Natural killer cell (primary cell): ENCODE results near the gene PCSK5. TPM values are rescaled to one million over a fixed set of nuclear protein-coding genes. Genes with fewer than 3 reads are reported as not detected.

Experiments
- ATAC-seq, 3 donors: fragments of 150-1000 bp in 2 of 3; fragments of 200-7000 bp in 1 of 3; cut with Tn5 transposase; 1 replicate in 1 of 3; 2 replicates in 2 of 3; pipeline ENCODE4 v1.10.0; 2021; ENCODE audit warnings: mild to moderate bottlenecking in 2 of 3, moderate library complexity in 2 of 3
- DNase-seq, 2 donors: peaks; one replicate each; pipeline versions ENCODE4 v3.0.0 to v3.0.0-alpha.2; 2013 to 2021; ENCODE audit warnings: mixed read lengths in 1 of 2
- H3K27ac ChIP-seq: one replicate; pipeline ENCODE4 v1.5.1; 2013; ENCODE audit warnings: mild to moderate bottlenecking, low read length
- H3K27me3 ChIP-seq: one replicate; pipeline ENCODE4 v1.6.1; 2013; ENCODE audit warnings: low read length; ENCODE audit not compliant: control insufficient read depth, insufficient read depth
- H3K36me3 ChIP-seq: one replicate; pipeline ENCODE4 v1.6.1; 2013; ENCODE audit warnings: low read length; ENCODE audit not compliant: control insufficient read depth, insufficient read depth
- H3K4me1 ChIP-seq: one replicate; pipeline ENCODE4 v1.6.1; 2013; ENCODE audit warnings: low read length; ENCODE audit not compliant: control insufficient read depth, insufficient read depth
- H3K4me3 ChIP-seq: one replicate; pipeline ENCODE4 v1.5.1; 2013; ENCODE audit warnings: low read length
- H3K9me3 ChIP-seq: one replicate; pipeline ENCODE4 v1.6.1; 2013; ENCODE audit warnings: low read length; ENCODE audit not compliant: control insufficient read depth, insufficient read depth
- H3K27ac Mint-ChIP-seq, 2 donors: one replicate each; pipeline ENCODE4 v1.8.0; 2022; ENCODE audit warnings: mild to moderate bottlenecking in 2 of 2, mixed read lengths in 2 of 2, moderate library complexity in 1 of 2
- H3K27me3 Mint-ChIP-seq, 2 donors: one replicate each; pipeline ENCODE4 v1.8.0; 2022; ENCODE audit warnings: low read depth in 2 of 2, mixed read lengths in 2 of 2
- H3K36me3 Mint-ChIP-seq: one replicate; pipeline ENCODE4 v1.8.0; 2022; ENCODE audit warnings: mixed read lengths
- H3K4me1 Mint-ChIP-seq, 2 donors: one replicate each; pipeline ENCODE4 v1.8.0; 2022; ENCODE audit warnings: mixed read lengths in 2 of 2
- H3K4me3 Mint-ChIP-seq: one replicate; pipeline ENCODE4 v1.8.0; 2022; ENCODE audit warnings: mild to moderate bottlenecking, moderate library complexity, mixed read lengths
- H3K9me3 Mint-ChIP-seq, 2 donors: one replicate each; pipeline ENCODE4 v1.8.0; 2022; ENCODE audit warnings: mixed read lengths in 2 of 2
- WGBS: methylation state at CpG from one replicate; pipeline ENCODE4 v1.1.7; 2013; ENCODE audit warnings: missing lambda C conversion rate; ENCODE audit not compliant: insufficient coverage; 5-methylcytosine and 5-hydroxymethylcytosine counted together
- intact Hi-C: fragments of 100-400 bp; cut with micrococcal nuclease; formaldehyde crosslinking; loops from one replicate; pipeline ENCODE4 v1.14.2; 2022
- total RNA-seq, 4 donors: library from RNA; stranded (reverse); fragments of 120-200 nt in 1 of 4; gene quantifications; one replicate each; pipeline versions ENCODE4 v1.2.3 to v1.2.4, GENCODE V29; 2013 to 2022
- TF ChIP-seq, protein P1 (sequence below): fragments of 200-600 bp; IDR thresholded peaks from one replicate; pipeline ENCODE4 v1.8.0; 2022; ENCODE audit warnings: antibody characterized with exemption

The PCSK5 gene
- total RNA-seq, 3 donors from 2014 or later (not counting 1 experiment from before 2014, with no cell fraction given): 2.4 to 13.2 (median 5.7) TPM

DNA sequence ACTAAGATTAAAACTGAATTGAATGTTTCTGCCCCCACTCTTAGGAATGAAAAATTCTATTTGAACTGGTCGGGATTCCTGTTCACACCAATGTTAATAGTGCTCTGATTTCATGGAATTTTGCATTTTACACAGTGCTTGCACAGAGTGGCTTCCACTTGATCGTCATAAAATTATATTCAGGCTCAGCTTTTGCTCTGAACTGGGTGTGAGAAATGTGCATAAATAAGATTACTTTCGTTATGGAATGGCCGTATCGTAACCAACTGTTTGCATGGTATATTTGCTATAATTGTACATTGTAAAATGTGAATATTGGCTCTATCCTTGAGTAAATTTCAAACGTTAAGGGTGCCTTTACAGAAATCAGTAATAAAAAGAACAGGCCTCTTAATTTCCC lies 262.9 kb downstream of the PCSK5 start:
- 89% methylated on average over 6 of the region's 6 CpGs for WGBS
- no peaks in the 10 kb centered on the region for H3K27me3 ChIP-seq
- TF ChIP-seq, protein P1, sequence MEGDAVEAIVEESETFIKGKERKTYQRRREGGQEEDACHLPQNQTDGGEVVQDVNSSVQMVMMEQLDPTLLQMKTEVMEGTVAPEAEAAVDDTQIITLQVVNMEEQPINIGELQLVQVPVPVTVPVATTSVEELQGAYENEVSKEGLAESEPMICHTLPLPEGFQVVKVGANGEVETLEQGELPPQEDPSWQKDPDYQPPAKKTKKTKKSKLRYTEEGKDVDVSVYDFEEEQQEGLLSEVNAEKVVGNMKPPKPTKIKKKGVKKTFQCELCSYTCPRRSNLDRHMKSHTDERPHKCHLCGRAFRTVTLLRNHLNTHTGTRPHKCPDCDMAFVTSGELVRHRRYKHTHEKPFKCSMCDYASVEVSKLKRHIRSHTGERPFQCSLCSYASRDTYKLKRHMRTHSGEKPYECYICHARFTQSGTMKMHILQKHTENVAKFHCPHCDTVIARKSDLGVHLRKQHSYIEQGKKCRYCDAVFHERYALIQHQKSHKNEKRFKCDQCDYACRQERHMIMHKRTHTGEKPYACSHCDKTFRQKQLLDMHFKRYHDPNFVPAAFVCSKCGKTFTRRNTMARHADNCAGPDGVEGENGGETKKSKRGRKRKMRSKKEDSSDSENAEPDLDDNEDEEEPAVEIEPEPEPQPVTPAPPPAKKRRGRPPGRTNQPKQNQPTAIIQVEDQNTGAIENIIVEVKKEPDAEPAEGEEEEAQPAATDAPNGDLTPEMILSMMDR: no peak
- no peaks in the 10 kb centered on the region for H3K4me1 ChIP-seq
- Mint-ChIP-seq H3K9me3 (no peaks in the 10 kb centered on the region), H3K27ac (no peak overlapping the region), H3K36me3 (no peaks in the 10 kb centered on the region), H3K4me3 (no peak overlapping the region), H3K27me3 (peaks cover 0 to 6% of the 10 kb centered on the region in 2 donors), H3K4me1 (no peaks in the 10 kb centered on the region)
- H3K9me3 ChIP-seq: no peaks in the 10 kb centered on the region
- no peaks in the 10 kb centered on the region for H3K36me3 ChIP-seq
- no peak overlapping the region for H3K27ac ChIP-seq
- ATAC-seq (no peak), DNase-seq (no peak)
- no peak overlapping the region for H3K4me3 ChIP-seq
- intact Hi-C loops: no loop called here

DNA sequence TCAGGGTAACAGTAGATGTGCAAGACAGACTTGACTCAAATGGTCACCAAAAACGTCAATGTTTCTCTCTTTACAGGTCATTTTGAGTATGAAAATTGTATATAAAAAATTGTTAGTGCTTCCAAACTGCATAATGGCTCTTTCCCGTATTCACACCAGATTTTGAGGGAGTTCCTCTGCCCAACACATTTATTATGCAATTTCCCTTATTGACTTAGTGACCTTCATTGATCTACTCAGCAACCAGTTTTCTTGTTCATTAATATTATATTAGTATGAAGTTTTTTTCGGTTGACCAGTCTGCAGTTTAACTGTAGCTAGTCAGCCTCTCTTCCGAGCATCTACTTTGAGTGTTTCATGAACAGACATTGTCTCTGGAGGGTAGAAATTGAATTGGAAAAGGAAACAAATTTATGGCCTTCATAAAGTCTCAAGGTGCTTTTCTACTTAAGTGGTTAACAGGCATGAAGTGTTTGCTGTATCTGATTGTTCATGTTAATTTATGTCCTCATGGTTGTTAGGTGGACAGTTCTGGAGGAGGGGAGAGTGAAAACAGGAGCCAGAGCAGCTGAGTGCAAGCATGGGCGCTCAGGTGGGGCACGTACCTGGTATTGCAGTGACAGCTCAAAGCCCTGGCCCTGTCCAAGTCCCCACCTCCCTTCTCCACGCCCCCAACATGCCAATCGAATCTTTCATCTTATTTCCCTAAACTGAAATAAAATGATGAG lies 263.6 kb downstream of the PCSK5 start:
- Mint-ChIP-seq H3K4me3 (no peak overlapping the region), H3K4me1 (no peaks in the 10 kb centered on the region), H3K9me3 (no peaks in the 10 kb centered on the region), H3K27ac (no peak overlapping the region), H3K27me3 (peaks cover 0 to 2% of the 10 kb centered on the region in 2 donors), H3K36me3 (no peaks in the 10 kb centered on the region)
- Histone ChIP-seq H3K9me3 (no peaks in the 10 kb centered on the region), H3K27me3 (no peaks in the 10 kb centered on the region), H3K4me1 (no peaks in the 10 kb centered on the region), H3K27ac (no peak overlapping the region), H3K36me3 (no peaks in the 10 kb centered on the region), H3K4me3 (no peak overlapping the region)
- TF ChIP-seq, protein P1: no peak
- WGBS: 89% methylated on average over 6 of the region's 8 CpGs
- DNase-seq (no peak), ATAC-seq (no peak)
- intact Hi-C loops: no loop called here

DNA sequence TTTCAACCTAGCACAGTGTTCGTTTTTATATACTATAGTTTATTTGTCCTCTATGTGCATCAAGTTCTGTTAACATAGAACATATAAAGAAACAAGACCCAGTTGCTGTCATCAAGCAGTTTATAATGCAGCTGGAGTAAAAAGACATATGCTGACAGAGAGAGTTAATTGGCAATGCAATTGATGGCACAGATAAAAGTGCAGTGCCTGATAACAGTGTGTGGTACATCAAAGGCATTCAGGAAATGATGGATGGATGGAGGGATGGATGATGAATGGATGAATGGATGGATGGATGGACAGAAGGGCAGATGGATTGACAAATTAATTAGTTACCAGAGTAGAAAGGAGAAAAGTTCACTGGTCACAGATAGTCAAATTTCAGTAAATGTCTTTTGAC lies 264.9 kb downstream of the PCSK5 start:
- intact Hi-C loops: no loop called here
- Mint-ChIP-seq H3K4me1 (peaks cover 0 to 5% of the 10 kb centered on the region in 2 donors), H3K4me3 (no peak overlapping the region), H3K9me3 (no peaks in the 10 kb centered on the region), H3K27ac (no peak overlapping the region), H3K36me3 (no peaks in the 10 kb centered on the region), H3K27me3 (no peaks in the 10 kb centered on the region)
- Histone ChIP-seq H3K4me1 (no peaks in the 10 kb centered on the region), H3K27me3 (no peaks in the 10 kb centered on the region), H3K36me3 (no peaks in the 10 kb centered on the region), H3K27ac (no peak overlapping the region), H3K9me3 (no peaks in the 10 kb centered on the region), H3K4me3 (no peak overlapping the region)
- TF ChIP-seq, protein P1: no peak
- ATAC-seq (no peak), DNase-seq (no peak)
- WGBS: no CpG with 5 or more reads among the region's 1 CpG

DNA sequence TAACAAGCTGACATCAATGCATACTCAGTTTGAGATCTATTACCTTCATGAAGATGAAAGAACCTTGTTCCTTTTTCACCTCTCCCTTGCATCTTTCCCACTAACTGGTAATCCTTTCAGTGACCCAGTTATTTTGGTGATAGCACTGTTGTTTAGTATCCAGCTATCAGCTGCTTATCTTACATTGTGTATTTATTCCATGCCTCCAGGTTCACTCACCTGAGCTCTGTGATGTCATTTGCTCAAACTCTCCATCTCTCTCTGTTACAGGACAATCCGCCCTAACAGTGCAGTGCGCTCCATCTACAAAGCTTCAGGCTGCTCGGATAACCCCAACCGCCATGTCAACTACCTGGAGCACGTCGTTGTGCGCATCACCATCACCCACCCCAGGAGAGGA lies 268.2 kb downstream of the PCSK5 start:
- H3K27ac Mint-ChIP-seq: no peak overlapping the region
- Histone ChIP-seq H3K4me3 (no peak overlapping the region), H3K36me3 (no peaks in the 10 kb centered on the region), H3K9me3 (no peaks in the 10 kb centered on the region), H3K27ac (no peak overlapping the region), H3K4me1 (no peaks in the 10 kb centered on the region), H3K27me3 (no peaks in the 10 kb centered on the region)
- 96% methylated on average over 7 of the region's 7 CpGs for WGBS
- H3K4me3 Mint-ChIP-seq: no peak overlapping the region
- TF ChIP-seq, protein P1: no peak
- H3K4me1 Mint-ChIP-seq: peaks cover 0 to 6% of the 10 kb centered on the region in 2 donors
- H3K27me3 Mint-ChIP-seq: no peaks in the 10 kb centered on the region
- H3K36me3 Mint-ChIP-seq: no peaks in the 10 kb centered on the region
- DNase-seq: no peak
- intact Hi-C loops: no loop called here
- H3K9me3 Mint-ChIP-seq: no peaks in the 10 kb centered on the region
- no peak for ATAC-seq
